Measurements from ENCODE around the gene ANKRD13D.

ANKRD13D gene

DNA sequence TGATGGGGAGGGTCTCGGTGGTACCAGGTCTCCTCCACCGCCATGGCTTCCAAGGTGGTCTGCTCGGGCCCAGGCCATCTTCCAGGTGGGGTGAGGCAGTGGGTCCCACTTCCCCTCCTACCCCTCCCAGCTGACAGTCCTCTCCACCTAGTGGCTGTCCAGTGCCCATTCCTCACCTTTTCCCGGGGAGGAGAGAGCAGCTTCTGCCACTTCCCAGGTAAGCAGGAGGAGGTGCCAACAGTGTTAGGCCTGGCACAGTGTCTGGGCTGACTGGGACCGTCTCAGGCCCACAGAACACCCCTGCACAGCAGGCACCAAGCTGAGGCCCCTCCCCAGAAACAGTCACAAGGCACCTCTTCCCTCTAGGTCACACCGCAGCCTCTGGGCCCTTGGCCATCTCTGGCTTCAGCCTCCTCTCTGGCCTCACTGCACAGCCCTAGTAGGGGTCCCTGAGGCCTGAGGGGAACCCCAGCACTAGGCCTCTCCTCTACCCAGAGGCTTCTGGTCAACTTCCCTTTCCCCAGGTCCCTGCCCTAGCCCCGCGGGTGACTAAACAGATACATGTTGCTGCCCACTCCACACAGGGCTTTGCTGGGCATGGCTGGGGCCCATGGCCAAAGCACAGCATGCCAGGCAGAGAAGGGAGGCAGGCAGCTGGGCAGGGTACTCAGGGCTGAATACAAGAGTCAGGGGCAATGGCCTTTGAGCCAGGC, 2.3 kb upstream of the ANKRD13D start:
- no peak for DNase-seq (ENCODE audit: extremely low read depth, low read depth)
- TF ChIP-seq, protein P1, sequence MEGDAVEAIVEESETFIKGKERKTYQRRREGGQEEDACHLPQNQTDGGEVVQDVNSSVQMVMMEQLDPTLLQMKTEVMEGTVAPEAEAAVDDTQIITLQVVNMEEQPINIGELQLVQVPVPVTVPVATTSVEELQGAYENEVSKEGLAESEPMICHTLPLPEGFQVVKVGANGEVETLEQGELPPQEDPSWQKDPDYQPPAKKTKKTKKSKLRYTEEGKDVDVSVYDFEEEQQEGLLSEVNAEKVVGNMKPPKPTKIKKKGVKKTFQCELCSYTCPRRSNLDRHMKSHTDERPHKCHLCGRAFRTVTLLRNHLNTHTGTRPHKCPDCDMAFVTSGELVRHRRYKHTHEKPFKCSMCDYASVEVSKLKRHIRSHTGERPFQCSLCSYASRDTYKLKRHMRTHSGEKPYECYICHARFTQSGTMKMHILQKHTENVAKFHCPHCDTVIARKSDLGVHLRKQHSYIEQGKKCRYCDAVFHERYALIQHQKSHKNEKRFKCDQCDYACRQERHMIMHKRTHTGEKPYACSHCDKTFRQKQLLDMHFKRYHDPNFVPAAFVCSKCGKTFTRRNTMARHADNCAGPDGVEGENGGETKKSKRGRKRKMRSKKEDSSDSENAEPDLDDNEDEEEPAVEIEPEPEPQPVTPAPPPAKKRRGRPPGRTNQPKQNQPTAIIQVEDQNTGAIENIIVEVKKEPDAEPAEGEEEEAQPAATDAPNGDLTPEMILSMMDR (IDR thresholded peaks at IDR 0.05; ENCODE audit: low read depth, low read length) = no peak

DNA sequence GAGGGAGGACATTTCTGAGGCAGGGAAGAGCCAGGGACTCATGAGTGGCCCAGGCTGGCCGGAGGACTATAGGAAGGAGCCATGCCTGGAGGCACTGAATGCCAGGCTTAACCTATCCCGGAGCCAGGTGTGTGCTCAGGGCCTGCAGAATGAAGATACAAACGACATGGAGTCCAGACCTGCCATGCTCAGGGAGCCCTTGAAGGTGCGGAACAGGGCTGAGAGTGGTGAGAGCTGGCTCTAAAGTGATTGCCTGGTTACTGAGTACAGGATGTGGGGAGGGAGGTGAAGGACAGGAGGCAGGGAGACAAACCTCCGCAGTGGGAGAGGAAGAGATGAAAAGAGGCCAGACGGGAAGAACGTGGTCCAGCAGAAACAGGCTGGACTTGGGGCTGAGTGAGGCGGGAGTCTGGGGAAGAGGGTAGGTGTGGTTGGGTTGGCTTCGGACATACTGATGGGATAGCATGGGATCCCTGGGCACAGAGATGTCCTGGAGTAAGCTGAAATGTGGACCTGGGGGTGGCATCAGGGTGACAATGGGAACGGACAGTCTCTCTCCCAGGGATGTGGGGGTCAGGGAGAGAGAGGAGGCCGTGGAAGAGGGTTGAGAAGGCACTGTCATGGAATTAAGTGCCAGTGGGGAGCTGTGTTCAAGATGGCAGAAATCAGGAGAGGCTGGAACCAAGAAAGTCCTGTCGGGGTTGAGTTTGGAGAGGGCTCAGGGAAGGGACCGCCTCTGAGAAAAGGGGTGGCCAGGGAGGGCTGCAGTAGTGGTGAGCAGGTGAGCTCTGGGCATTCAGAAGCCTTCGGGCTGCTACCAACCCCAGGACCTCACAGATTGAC, 1.5 kb upstream of the ANKRD13D start:
- TF ChIP-seq, protein P1 (IDR thresholded peaks at IDR 0.05; ENCODE audit: low read depth, low read length) = no peak
- no peak for DNase-seq (ENCODE audit: extremely low read depth, low read depth)

DNA sequence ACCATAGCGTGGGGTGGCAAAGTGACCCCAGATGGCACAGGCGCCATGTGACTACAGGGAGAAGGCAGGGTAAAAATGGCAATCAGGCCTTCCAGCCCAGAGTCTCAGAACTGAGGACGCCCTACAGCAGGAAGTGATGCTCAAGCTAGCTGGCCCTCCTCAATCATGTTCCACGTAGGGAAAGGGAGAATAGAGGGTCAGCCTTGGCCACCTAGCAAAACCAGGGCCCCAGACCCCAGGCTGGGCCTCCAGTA, 978 bp upstream of the ANKRD13D start:
- no peak for DNase-seq (ENCODE audit: extremely low read depth, low read depth)
- TF ChIP-seq, protein P1 (IDR thresholded peaks at IDR 0.05; ENCODE audit: low read depth, low read length) = no peak

DNA sequence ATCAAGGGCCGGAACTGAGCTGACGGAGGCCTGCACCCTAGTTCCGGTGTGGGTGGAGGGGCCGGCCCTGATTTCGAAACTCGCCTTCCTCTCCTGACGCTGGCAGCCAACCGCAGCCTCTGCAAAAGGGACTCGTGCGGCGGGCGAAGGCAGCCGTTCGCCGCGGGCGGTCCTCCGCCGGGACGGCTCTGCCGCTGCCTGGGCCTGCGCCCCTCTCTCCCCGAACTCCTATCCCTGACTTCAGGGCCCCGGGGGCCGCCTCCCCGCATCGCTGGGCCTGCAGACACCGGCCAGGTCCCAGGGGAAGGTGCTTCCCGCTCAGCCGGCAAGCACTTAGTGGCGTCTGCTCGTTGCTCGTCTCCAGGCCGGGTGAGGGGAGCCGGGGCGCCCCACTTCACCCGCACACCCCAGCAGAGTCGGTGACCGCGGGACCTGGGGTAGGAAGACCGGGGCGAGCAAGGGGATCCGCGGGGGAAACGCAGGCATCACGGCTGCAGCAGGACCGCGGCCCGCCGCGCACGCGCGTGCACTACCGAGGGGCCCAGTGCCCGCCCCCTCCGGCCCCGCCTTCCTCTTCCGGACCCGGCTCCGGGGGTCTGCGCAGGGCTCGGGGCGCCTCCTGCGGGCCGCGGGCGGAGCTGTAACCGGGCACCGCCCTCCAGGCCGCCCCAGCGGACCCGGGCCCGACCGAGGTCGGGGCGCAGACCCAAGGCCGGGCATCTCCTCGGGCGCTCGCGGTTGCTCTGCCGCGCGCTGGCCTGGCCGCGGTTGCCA, 464 bp upstream of the ANKRD13D start:
- no peak for DNase-seq (ENCODE audit: extremely low read depth, low read depth)
- TF ChIP-seq, protein P1 (IDR thresholded peaks at IDR 0.05; ENCODE audit: low read depth, low read length) = peak; percentile 16

DNA sequence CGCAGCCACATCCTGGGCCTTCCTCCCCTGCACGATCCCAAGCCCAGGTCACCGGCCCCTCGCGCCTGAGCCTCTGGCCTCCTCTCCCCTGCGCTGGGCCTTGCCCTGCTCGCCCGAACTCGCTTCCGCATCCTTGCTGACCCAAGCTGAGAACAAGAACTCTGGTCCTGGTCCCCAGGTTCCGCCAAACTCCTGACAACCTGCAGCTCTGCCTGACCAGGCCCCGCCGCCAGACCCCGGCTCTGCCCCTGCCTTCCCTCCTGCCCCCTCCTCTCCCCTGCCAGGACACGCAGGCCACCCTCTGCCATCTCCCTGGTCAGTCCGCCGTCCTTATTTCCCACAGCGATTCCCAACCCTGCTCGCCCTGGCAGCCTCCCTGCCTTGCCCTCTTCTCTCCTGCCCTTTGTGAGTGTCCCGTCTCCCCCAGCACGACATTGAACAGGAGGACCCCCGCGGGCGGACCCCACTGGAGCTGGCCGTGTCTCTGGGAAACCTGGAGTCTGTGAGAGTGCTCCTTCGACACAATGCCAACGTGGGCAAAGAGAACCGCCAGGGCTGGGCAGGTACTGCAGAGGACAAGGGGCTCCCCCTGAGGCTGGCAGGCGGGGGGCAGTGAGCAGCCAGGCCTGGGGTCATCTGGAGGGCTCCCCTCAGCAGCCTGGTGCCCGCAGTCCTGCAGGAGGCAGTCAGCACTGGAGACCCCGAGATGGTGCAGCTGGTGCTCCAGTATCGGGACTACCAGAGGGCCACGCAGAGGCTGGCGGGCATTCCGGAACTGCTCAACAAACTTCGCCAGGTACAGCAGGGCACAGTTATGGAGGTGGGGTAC, 762 bp downstream of the ANKRD13D start:
- TF ChIP-seq, protein P1 (IDR thresholded peaks at IDR 0.05; ENCODE audit: low read depth, low read length) = no peak
- no peak for DNase-seq (ENCODE audit: extremely low read depth, low read depth)

DNA sequence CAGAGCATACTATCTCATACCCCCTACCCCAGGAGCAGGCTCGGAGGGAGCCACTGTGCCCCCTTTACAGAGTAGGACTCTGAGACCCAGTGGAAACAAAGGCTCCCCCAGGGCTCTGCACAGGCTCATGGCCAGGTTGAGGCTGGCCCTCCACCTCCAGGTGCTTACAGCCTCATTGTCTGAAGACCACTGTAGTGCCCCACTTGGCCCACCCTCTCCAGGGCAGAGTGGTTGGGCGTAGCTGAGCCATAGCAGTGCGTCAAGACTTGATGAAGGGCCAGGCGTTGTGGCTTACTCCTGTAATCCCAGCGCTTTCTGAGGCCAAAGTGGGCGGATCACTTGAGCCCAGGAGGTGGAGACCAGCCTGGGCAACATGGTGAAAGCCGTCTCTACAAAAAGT, 1.7 kb downstream of the ANKRD13D start:
- DNase-seq (ENCODE audit: extremely low read depth, low read depth) = no peak
- TF ChIP-seq, protein P1 (IDR thresholded peaks at IDR 0.05; ENCODE audit: low read depth, low read length) = no peak

Data from AG09319 (cell line).